HG03025 (cell line): ENCODE results near the gene RAPGEF4.

Experiments used
- ATAC-seq: cut with Tn5 transposase; IDR thresholded peaks from one replicate; pipeline ENCODE4 v1.9.1; 2021; ENCODE audit warnings: mild to moderate bottlenecking, moderate library complexity; ENCODE audit not compliant: unreplicated experiment, low FRiP score

RAPGEF4 gene

DNA sequence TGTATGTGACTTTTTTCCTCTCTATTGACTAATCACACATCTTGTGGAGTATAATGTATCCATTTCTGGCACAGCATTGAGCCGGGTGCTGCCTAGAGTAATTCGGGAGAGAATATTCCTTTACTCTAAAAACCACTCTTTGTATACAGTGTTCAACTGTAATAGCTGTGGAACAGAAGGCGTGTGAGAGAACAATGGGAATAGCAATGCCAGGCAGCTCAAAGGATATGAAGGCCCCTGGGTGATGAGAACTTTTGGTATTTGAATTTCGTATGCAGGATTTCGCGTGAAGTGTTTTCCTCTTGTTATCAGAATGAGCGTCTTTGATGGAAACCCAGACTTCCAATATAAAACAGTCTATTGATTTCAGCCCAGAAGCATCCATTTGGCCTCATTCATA lies 255.4 kb downstream of the RAPGEF4 start:
- ATAC-seq: no peak

DNA sequence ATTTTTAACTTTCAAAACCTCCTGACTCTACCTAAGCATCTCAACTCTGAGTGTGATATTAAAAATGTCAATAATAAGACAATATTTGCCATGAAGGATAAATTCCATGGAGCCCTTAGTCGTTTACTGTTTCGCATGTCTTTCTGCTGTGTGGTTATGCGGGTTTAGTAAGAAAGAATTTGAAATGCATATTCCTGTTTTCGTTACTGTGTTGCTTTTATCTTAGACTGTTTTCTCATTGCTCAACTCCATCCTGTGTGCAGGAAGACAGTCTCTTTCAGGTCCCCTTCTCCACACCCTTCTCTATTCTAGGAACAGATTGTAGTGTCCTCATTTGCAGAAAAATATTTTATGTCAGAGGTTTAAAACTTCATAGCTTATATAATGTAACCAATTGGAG lies 257.5 kb downstream of the RAPGEF4 start:
- no peak for ATAC-seq

- no peak for ATAC-seq
These were observed 258.5 kb downstream of the RAPGEF4 start for GRCh38 chr2:172993931-172994717.

- ATAC-seq: no peak
These were observed 259.2 kb downstream of the RAPGEF4 start for GRCh38 chr2:172994864-172995263.

DNA sequence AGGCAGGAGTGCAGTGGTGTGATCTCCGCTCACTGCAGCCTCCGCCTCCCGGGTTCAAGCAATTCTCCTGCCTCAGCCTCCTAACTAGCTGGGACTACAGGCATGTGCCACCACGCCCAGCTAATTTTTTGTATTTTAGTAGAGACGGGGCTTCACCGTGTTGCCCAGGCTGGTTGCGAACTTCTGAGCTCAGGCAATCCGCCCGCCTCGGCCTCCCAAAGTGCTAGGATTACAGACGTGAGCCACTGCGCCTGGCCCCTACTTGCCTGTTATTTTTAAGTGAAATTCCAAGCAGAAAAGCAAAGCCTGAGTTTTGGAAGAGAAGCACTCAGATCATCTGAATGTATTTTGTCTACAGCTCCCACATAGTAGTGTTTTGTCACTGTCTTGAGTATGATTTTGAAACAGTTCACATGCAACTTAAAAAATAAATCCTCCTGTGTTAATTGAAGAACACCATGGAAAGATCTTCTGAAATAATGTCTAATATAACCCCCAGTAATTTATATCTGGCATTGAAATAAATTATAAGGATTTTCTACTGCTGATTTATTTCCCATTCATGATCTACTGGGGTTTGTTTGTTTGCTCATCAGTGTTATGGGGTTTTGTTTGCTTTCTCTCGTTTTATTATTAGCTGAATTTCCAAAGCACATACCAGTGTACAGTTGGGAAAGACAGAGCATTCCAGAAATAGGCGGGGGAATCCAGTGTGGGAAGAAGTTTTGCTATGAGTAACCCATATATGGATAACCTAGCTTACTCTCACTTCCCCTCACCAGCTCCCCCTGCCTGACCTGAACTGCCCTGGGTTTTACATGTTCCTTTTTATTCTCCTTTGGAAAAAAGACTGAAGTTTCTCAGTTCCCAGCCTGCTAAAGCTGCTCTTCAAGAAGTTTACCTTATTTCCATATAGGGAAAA lies 259.9 kb downstream of the RAPGEF4 start:
- no peak for ATAC-seq

- no peak for ATAC-seq
These were observed 260.8 kb downstream of the RAPGEF4 start for GRCh38 chr2:172996387-172996961.

GRCh38 chr2:172997031-172997430 lies 261.4 kb downstream of the RAPGEF4 start:
- ATAC-seq: no peak

DNA sequence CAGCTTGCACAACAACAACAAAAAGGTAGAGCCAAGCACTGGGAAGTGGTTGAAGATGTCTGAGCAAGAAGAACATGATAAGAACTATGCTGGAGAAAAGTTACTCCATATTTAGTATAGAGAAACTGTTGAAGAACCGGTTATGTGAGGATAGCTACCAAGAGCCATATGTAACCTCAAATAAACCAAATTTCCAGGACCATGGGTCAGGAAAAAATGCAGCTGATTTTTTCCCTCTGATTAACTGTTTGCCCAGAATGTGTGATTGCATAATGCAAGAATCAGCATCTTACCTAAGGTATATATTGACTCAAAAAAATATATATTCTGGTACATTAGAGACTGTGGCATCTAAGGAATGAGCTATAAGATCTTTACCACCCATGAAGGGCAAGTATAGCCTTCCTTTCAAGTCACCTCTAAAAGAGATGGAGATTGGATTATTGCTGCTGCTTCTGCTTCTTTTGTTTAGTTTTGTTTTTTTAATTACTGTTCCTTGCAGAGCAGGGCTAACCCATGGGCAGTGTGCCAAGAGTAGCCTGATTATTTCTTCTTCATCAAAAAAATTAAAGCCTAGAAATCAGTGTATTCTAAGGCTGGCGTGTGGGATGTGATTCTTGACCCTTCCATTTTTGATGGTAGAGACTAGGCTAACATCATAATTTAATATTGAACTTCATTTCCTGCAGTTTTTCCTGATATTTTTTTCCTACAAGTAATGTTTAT lies 263.1 kb downstream of the RAPGEF4 start:
- no peak for ATAC-seq

DNA sequence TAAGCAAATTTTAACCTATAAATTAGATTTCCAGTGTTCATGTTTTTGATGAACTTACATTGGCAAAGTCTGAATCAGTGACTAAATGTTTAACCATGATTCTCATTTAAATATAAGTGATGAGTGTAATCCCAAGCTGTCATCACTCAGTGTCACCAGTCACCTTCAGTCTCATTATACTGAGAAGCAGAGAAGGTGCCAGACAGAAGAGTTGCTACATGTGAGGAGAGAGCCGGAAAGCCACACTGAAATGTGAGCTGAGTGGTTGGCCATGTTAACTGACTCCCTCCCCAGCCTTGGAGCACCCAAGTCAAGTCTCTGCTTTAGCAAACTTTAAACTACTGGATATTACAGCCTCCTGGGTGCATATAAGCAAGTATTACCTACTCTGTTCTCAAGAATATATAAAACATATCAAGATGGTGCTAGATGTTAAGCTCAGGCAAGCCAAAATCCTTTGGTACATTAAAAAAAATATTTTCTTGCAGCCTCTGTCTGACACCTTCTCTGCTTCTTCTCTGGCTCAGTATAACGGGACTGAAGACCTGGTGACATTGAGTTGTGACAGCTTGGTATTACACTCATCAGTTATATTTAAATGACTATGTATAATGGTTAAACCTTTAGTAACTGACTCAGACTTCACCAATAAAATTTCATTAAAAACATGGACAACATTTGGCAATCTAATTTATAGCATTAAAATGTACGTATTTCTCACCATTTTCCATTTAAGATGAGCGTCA lies 264.2 kb downstream of the RAPGEF4 start:
- ATAC-seq: no peak

DNA sequence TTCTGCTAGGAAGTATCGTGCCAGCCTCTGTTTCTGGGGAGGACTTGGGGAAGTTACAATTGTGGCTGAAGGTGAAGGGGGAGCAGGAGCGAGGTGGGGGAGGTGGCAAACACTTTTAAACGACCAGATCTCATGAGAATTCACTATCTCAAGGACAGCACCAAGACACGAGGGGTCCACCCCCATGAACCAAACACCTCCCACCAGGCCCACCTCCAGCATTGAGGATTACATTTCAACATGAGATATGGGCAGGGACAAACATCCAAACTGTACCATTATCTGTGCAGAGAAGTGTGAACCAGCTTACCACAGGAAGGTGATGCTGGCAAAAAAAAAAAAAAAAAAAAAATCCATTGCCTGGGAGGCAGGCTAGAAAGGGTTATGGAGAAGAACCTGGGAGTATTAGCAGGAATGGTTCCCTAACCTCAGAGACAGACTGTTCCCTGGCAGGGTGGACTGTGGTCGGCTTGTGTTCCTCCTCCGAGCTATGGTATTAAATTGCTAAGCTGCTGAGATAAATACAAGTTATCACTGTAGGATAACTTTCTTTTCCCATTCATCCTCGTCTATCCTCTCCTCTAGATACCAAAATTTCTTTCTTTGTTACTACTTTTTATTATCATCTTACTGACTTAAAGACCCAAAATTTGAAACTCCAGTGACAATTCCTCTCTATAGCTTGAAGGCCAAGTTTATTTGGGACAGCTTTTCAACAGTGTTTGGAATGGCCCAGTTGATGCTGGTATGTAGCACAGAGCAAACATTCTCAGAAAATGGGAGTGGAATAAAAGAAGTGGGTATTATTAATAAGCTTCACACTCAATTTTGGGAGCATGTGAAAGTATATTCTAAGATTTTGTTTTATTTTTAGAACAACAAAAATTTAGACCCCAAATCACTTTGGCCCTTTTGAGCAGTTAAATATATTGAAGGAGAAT lies 266.3 kb downstream of the RAPGEF4 start:
- no peak for ATAC-seq

DNA sequence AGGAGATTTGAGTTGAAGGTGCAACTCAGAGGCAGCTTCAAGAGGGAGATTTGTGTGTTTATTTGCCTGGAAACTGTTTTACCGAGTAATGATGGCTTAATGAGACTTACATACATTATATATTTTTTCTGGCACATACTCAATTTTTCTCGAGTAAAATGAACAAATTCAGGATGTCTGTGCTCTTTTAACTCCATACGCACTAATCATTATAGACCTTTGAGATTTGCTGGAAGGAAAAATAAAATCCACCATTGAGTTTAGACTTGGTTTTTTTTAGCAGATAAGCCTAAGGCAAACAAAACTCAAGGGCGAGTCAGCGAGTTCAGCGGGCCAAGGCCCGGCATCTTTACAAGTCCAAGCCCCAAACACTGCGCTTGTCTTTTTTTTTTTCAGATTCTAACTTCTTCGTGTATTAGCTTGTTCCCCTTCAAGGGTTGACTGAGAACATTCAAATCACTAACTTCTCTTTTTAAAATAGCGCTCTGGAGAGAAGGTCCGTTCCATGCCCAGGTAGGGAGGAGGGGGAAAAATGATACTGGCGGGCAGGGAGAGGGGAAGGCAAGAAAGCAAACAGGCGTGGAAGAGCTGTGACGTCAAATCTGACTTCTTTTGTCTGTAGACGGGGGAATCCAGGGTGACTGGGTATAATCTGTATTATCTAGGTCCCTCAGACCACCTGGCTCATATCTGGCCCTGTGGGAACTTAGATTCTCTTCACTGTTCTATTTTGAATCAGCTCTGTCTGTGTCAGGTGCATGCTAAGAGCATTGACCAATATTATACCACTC lies 267.3 kb downstream of the RAPGEF4 start:
- ATAC-seq: no peak

DNA sequence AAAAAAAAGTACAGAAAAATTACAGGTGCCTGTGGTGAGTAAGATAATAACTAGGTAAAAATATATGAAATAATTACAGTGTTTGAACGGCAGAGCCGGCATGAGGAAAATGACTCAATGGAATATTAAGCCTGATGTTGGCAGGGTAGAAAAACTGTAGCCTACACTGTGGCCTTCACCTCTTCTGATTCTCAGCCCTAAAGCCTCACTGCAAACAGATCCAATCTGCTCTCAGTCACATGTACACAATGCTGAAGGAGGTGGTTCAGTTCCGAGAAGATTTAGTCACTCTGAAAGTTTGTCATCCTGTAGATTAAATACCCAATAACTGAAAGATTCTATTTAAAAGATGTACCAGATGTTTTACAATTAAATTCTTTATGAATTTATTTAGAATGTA lies 273.1 kb downstream of the RAPGEF4 start:
- ATAC-seq: no peak

DNA sequence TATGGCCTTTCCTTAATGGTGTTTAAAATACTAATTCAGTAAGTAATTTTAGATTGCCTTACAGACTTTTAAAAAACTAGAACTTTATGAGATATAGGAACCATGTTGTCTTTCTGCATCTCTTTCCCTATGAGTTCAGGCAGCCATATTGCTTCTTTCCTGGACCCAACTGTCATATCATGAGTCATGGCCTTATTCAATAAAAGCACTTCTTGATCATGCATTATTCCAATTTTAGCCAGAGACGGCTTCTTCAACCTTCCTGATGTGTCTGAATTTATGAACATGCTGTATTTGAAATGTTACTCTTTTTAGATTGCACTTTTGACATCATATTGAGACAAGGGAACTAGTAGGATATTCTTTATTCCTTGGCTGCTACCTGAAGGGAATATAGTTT lies 274.6 kb downstream of the RAPGEF4 start:
- no peak for ATAC-seq

DNA sequence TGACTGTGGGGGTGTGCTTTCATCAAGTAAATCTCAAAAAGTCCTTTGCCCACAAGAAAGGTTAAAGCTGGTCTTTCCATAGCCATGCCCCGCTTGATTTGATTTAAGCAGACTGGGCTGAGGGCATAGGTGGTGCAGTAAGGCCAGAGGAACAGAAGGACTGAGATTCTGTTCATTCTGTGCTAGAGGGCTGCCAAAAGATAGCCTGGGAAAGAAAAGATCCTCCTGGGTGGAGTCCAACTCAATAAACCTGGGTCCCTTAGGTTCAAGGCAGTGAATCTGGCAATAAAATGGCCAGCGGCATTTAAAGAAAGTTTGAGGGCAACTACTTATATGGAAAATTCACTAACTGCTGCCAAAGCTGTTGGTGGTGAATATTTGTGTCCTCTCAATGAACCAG lies 280.8 kb downstream of the RAPGEF4 start:
- no peak for ATAC-seq

DNA sequence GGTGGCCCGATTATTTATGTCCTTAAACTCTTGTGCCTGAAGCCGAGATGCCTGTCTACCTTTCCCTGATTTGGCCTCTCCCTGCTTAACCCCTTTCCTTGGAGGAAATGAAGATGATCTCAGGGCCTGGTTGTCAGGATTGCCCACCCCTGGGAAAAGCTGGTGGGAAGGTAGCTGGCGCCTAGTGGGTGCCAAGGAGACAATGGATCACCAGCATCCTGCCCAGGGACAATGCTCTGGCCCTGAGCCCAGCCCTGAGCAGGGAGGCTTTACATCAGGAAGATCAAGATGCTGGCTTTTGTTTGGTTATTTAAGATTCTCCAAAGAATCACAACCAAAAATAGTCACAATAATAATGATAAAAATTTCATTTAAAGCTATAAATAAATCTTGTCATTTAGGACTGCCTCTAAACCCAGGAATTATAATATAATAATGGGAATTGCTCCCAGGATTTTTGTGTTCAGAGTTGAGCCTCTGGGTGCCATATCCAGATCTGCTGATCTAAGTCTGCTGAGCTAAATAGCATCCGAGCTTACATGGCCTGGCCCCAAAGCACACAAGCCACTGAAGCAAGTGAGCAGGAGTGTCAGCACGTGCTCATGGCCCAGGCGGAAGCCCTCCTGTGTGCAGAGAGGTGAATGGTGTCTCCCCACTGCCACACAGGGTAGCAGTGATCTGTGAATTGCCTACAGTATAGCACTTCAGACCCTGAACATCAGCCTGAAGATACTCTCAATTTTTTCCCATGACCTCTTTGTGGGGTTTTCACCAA lies 282.2 kb downstream of the RAPGEF4 start:
- no peak for ATAC-seq

- no peak for ATAC-seq
These were observed 284.1 kb downstream of the RAPGEF4 start for GRCh38 chr2:173019755-173020154.

DNA sequence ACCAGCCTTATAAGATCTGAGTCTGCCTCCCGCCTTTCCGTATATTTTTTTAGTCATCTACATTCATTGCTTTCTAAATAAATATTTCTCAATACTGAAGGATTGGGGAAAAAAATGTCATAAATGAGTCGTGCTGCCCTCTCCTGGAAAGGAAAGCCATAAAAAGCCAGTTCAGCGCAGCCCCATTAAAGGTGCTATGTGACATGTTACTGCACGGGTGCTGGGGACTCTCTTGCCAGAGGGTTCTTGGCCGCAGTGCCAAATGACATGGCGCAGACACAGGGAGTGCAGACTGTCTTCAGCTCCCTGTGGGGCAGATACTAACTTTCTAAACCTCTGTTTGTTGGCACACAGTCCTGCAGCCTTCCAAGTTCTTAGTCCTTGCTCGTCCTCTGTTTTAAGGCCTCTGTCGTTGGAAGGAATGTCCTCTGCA lies 286.3 kb downstream of the RAPGEF4 start:
- no peak for ATAC-seq
